Pancreas (tissue), 10 donors: ENCODE measurements around the gene FGF21. TPM values are rescaled to one million over a fixed set of nuclear protein-coding genes. Genes with fewer than 3 reads are reported as not detected.

Source experiments
- ATAC-seq, 4 donors: fragments of 200-7000 bp; cut with Tn5 transposase; one replicate each; pipeline versions ENCODE4 v1.8.0 to v1.9.1; 2020; ENCODE audit warnings: mild to moderate bottlenecking in 4 of 4, moderate library complexity in 4 of 4
- DNase-seq, 6 donors: peaks; one replicate each; pipeline ENCODE4 v3.0.0-alpha.2; 2020
- FAIRE-seq: peaks from 2 replicates; lab custom pipeline; 2012; peaks lifted over from hg19 to GRCh38; lab: Jason Lieb, UNC
- H3K27ac ChIP-seq, 4 donors: fragments of 200-600 bp; sonication (generic); 1 replicate in 3 of 4; 2 replicates in 1 of 4; pipeline versions ENCODE4 v1.5.0 to v1.8.0; 2020
- H3K27me3 ChIP-seq, 4 donors: fragments of 200-600 bp; one replicate each; pipeline ENCODE4 v1.8.0; 2021
- H3K36me3 ChIP-seq, 3 donors: fragments of 200-600 bp; sonication (generic) in 1 of 3; one replicate each; pipeline versions ENCODE4 v1.5.0 to v1.8.0; 2020 to 2021
- H3K4me1 ChIP-seq, 3 donors: fragments of 200-600 bp; one replicate each; pipeline ENCODE4 v1.8.0; 2021
- H3K4me3 ChIP-seq, 4 donors: fragments of 200-600 bp; sonication (generic) in 2 of 4; one replicate each; pipeline versions ENCODE4 v1.5.0 to v1.8.0; 2020 to 2021
- H3K9me3 ChIP-seq, 4 donors: fragments of 200-600 bp; one replicate each; pipeline ENCODE4 v1.8.0; 2021
- WGBS, 2 donors: extraction: QIAGEN DNeasy Blood & Tissue Kit; methylation state at CpG; one replicate each; pipeline ENCODE4 v1.1.7; 2013; 5-methylcytosine and 5-hydroxymethylcytosine counted together
- intact Hi-C, 3 donors: fragments of 100-400 bp; cut with DNase I; formaldehyde crosslinking; loops; one replicate each; pipeline versions ENCODE4 v1.11.1 to v1.14.2; 2022
- polyA plus RNA-seq, 2 donors: library from polyadenylated mRNA; stranded (reverse); fragments of 200-250 nt; gene quantifications; one replicate each; pipeline ENCODE4 v1.2.3, GENCODE V29; 2013
- total RNA-seq, 6 donors: library from RNA; stranded (reverse); fragmentation: NEBNext Ultra II Directional in 4 of 6; extraction: Animal tissue kit (Norgen Biotek cat#: 25700) in 4 of 6; gene quantifications; one replicate each; pipeline versions ENCODE4 v1.2.1 to v1.2.4, GENCODE V29; 2021 to 2023
- TF ChIP-seq, protein P1 (sequence below), 4 donors: fragments of 200-600 bp; sonication (generic) in 3 of 4; IDR thresholded peaks; one replicate each; pipeline versions ENCODE4 v1.5.0 to v1.8.0; 2021; ENCODE audit warnings: antibody characterized with exemption in 4 of 4
- donor health status: healthy with polysubstance abuse.
- donor health status: DM: no; HTN: no; CAD: no; lungs with moderate emphysema.
- donor health status: DM: no; HTN: no; CAD: no.
- donor health status: control.
- donor health status: control.
- donor health status: Bipolar disorder and iron deficiency.
- donor health status: DM: yes; HTN: yes; CAD: no.
- donor health status: DM: no; HTN: no; CAD: no.
- donor health status: DM: no; HTN: no; CAD: no.
- donor health status: DM: yes; HTN: yes; CAD: no.

Gene FGF21
- total and polyA plus RNA-seq, 8 donors = 0.51 TPM; not detected in 7

DNA sequence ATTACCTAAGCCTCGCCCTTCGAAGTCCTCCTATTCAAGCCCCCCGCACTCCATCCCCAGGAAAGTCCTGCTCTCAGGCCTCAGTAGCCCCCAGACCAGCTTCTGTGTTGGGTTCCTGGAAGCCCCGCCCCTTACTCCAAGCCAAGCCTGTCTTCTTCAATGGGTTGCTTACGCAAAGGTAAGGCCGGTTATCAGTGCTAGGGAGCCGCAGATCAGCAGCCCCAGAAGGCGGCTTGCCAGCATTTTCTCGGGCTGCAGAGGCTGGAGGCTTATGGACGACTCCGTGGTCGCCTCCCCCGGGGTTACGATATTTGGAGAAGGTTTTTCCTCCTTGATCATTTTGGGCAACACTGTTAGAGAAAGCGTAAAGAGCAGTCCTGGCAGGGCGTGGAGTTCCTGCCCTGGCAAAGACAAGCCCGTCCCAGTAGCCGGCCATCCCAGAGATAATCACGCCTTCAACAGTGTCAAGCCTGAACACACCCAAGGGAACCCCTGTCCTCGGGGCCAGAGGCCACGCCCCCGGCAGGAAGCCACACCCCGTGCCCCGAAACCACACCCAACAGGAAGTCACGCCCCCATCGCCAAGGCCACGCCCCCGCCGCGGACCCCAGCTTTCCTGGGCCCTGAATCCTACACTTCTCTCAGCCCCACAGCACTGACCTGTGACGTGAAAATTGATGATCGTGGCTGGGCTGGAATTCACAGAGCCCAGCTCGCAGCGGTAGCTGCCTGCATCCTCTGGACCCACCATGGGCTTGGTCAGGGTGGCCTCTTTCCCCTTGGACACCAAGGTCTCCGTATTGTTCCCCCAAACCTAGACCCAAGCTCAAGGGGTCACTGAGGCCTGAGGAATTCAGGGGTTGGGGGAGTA is 14.0 kb upstream of the FGF21 start:
- FAIRE-seq = no peak
- Histone ChIP-seq H3K4me1 (peaks cover 0 to 10% (median 7%) of the 10 kb centered on the region in 3 donors), H3K27ac (peak overlapping the region; percentile 52 to 92 (median 86))

DNA sequence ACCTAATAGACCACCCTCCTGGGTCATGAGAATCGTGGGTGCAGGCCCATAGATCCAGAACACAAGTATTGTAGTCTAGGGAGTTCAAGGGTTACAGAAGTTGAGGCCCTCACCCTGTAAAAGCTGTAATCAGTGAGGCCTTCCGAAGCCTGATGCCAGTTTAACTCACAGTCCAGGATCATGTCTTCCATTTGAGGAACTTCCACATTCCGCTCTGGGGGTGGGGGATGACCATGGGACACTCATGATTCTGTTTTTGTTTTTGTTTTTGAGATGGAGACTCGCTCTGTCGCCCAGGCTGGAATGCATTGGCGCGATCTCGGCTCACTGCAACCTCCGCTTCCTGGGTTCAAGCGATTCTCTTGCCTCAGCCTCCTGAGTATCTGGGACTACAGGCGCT is 13.2 kb upstream of the FGF21 start:
- no peak for ATAC-seq
- peaks cover 0 to 10% (median 9%) of the 10 kb centered on the region in 3 donors for H3K4me1 ChIP-seq
- WGBS, 2 donors = 85 to 90% methylated on average over 11 of the region's 11 CpGs

More for the DNA sequence above, 14.0 kb upstream of the FGF21 start:
- Histone ChIP-seq H3K9me3 (no peaks in the 10 kb centered on the region), H3K4me3 (peak overlapping the region in 2 of 4 donors; percentile 60 to 80), H3K27me3 (no peaks in the 10 kb centered on the region), H3K36me3 (no peaks in the 10 kb centered on the region)
- DNase-seq (peak; percentile 71 to 88 (median 78)), ATAC-seq (peak in 3 of 4 donors; percentile 2 to 24 (median 12))
- 28 to 30% methylated on average over 35 of the region's 35 CpGs for WGBS, 2 donors
- TF ChIP-seq, protein P1, sequence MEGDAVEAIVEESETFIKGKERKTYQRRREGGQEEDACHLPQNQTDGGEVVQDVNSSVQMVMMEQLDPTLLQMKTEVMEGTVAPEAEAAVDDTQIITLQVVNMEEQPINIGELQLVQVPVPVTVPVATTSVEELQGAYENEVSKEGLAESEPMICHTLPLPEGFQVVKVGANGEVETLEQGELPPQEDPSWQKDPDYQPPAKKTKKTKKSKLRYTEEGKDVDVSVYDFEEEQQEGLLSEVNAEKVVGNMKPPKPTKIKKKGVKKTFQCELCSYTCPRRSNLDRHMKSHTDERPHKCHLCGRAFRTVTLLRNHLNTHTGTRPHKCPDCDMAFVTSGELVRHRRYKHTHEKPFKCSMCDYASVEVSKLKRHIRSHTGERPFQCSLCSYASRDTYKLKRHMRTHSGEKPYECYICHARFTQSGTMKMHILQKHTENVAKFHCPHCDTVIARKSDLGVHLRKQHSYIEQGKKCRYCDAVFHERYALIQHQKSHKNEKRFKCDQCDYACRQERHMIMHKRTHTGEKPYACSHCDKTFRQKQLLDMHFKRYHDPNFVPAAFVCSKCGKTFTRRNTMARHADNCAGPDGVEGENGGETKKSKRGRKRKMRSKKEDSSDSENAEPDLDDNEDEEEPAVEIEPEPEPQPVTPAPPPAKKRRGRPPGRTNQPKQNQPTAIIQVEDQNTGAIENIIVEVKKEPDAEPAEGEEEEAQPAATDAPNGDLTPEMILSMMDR (IDR thresholded peaks at IDR 0.05) = no peak
- intact Hi-C loops = no loop called here

DNA sequence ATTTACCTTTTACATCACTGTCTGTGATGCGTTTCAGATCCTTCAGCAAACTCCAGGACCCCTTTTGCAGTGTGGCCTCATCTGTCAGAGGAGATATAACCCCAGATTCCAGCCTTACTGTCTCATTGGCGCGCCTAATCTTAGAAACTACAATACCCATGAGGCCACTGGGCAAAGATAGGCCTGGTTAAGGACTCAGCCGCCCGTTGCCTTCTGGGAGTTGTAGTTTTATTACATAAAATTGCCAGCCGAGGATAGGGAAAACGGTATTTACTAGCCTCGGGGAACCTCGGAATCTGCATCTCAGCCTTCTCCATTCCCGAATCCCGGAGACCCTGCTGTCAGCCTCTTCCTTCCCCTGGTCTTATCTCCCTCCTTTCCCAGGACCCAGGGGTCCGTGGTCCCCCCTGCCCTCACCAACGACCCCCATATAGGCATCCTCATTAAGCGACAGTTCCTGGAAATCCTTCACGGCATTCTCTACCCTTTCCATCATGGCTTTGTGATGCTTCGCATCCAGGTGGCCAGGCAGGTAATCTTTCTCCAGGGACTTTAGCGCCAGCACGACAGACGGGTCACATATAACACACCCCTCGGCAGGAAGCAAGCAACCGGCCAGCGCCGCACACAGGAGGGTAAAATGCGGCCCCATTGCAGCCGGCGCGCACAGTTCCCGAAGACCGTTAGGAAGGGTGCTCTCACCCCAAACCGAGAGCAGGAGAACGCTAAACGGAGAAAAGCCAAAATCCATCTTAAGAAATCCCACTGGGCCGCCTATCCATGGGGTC is 9.9 kb upstream of the FGF21 start:
- intact Hi-C loops = no loop called here
- FAIRE-seq = no peak
- Histone ChIP-seq H3K4me1 (peaks cover 0 to 7% (median 5%) of the 10 kb centered on the region in 3 donors), H3K27me3 (no peaks in the 10 kb centered on the region), H3K9me3 (no peaks in the 10 kb centered on the region), H3K4me3 (no peak overlapping the region), H3K36me3 (peaks cover 0 to 5% (median 0%) of the 10 kb centered on the region in 3 donors), H3K27ac (no peak overlapping the region)
- WGBS, 2 donors = 46 to 55% methylated on average over 33 of the region's 33 CpGs
- DNase-seq = peak in 4 of 6 donors; percentile 65 to 69 (median 65)
- ATAC-seq = peak; percentile 39 to 62 (median 49)
- TF ChIP-seq, protein P1 (IDR thresholded peaks at IDR 0.05) = no peak

More for the DNA sequence above, 13.2 kb upstream of the FGF21 start:
- no peak overlapping the region for H3K4me3 ChIP-seq
- H3K27me3 ChIP-seq = no peaks in the 10 kb centered on the region
- peak overlapping the region in 1 of 4 donors; percentile 92 for H3K27ac ChIP-seq
- no peaks in the 10 kb centered on the region for H3K9me3 ChIP-seq
- intact Hi-C loops = no loop called here
- DNase-seq (no peak), FAIRE-seq (no peak)
- H3K36me3 ChIP-seq = no peaks in the 10 kb centered on the region
- TF ChIP-seq, protein P1 (IDR thresholded peaks at IDR 0.05) = no peak

DNA sequence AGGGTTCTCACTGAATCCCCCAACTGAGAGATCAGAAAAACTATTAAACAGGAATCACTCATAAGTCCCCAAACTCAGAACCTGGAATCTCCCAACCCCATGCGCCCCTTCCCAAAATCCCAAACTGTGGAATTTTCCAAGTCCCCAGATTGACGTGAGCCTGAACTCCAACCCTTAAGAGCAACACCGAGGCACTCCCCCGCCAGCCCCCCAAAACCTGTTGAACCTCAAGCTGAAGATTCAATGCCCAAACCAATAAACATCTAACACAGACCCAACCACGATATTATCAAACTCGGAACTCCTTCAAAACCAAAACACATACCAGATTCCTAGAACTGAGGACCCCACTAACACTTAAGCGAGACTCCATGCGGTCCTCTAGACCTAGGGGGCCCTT is 9.2 kb upstream of the FGF21 start:
- Histone ChIP-seq H3K36me3 (peaks cover 0 to 5% (median 0%) of the 10 kb centered on the region in 3 donors), H3K27ac (peak overlapping the region; percentile 51 to 91 (median 69)), H3K27me3 (no peaks in the 10 kb centered on the region), H3K9me3 (no peaks in the 10 kb centered on the region), H3K4me1 (peaks cover 0 to 7% (median 5%) of the 10 kb centered on the region in 3 donors), H3K4me3 (no peak overlapping the region)
- FAIRE-seq = no peak
- intact Hi-C loops = no loop called here
- ATAC-seq = no peak
- TF ChIP-seq, protein P1 (IDR thresholded peaks at IDR 0.05) = no peak
- WGBS, 2 donors = 81 to 84% methylated on average over 8 of the region's 8 CpGs
- no peak for DNase-seq
